Kidney tubule cell (primary cell): ENCODE results near the gene JPH2.
A peak's percentile ranks its signal among the peaks of the same experiment; 100 is the strongest.
"Not testable (repeated sequence)": the region's sequence is repeated elsewhere in the genome, so short reads cannot be mapped to it uniquely, and the experiment has no call there.

ENCODE experiments used
- DNase-seq: peaks from one replicate; pipeline ENCODE4 v3.0.0-alpha.2; 2018; ENCODE audit warnings: low spot score

JPH2 gene

GRCh38 chr20:44211177-44212039, 24.4 kb upstream of the JPH2 start:
- DNase-seq = no peak

GRCh38 chr20:44210406-44211176, 23.6 kb upstream of the JPH2 start, which contains the start of gene OSER1:
TSS of gene OSER1 (minus strand) at chr20:44210771. CDS start at chr20:44206957, 3,814 bp downstream.
- DNase-seq = peak; percentile 97

- peak; percentile 30 for DNase-seq
These were observed 22.9 kb upstream of the JPH2 start for GRCh38 chr20:44209686-44210405.

GRCh38 chr20:44208770-44209169, 21.8 kb upstream of the JPH2 start:
- no peak for DNase-seq

- DNase-seq = no peak
These were observed 21.2 kb upstream of the JPH2 start for GRCh38 chr20:44208165-44208564.

GRCh38 chr20:44207126-44207723, 20.2 kb upstream of the JPH2 start:
- DNase-seq = no peak

GRCh38 chr20:44206132-44206531, 19.1 kb upstream of the JPH2 start:
- no peak for DNase-seq

- no peak for DNase-seq
These were observed 17.8 kb upstream of the JPH2 start for GRCh38 chr20:44204832-44205215.

GRCh38 chr20:44204156-44204831, 17.3 kb upstream of the JPH2 start:
- peak; percentile 94 for DNase-seq

- no peak for DNase-seq
These were observed 16.2 kb upstream of the JPH2 start for GRCh38 chr20:44203161-44203560.

GRCh38 chr20:44200983-44201382, 14.0 kb upstream of the JPH2 start:
- DNase-seq = no peak

GRCh38 chr20:44200371-44200770, 13.4 kb upstream of the JPH2 start:
- DNase-seq = no peak

GRCh38 chr20:44199877-44200276, 12.9 kb upstream of the JPH2 start:
- DNase-seq = no peak

- no peak for DNase-seq
These were observed 11.9 kb upstream of the JPH2 start for GRCh38 chr20:44198872-44199271.

- DNase-seq = no peak
These were observed 9.3 kb upstream of the JPH2 start for GRCh38 chr20:44196271-44196670.

GRCh38 chr20:44195605-44196004, 8.6 kb upstream of the JPH2 start:
- no peak for DNase-seq

- DNase-seq = no peak
These were observed 6.8 kb upstream of the JPH2 start for GRCh38 chr20:44193801-44194200.

- not testable (repeated sequence) for DNase-seq
These were observed 4.7 kb upstream of the JPH2 start for GRCh38 chr20:44191640-44192039.

GRCh38 chr20:44190197-44190852, 3.3 kb upstream of the JPH2 start:
- peak; percentile 78 for DNase-seq

GRCh38 chr20:44188752-44189151, 1.8 kb upstream of the JPH2 start:
- no peak for DNase-seq
